A673 (cell line): ENCODE measurements around the gene MYO7A. TPM values are rescaled to one million over a fixed set of nuclear protein-coding genes. Genes with fewer than 3 reads are reported as not detected.

Source experiments
- BruUV-seq: library from RNA; stranded (reverse); fragments of 400-500 nt; replicated peaks from 2 replicates; lab custom pipeline; 2021; lab: Mats Ljungman, UMichigan
- CTCF ChIA-PET: fragments of 300-600 bp; sonication (Branson Sonifier 250); formaldehyde crosslinking; loops from one replicate; lab custom pipeline; 2022; ENCODE audit warnings: antibody characterized with exemption; lab: Charles Lee
- POLR2A ChIA-PET: fragments of 300-600 bp; sonication (Branson Sonifier 250); formaldehyde crosslinking; loops from one replicate; lab custom pipeline; 2022; ENCODE audit warnings: antibody characterized with exemption; ENCODE audit not compliant: low non-redundant PET; lab: Charles Lee
- DNase-seq: peaks from one replicate; pipeline ENCODE4 v3.0.0-alpha.2; 2015; ENCODE audit warnings: low spot score
- H3K27ac ChIP-seq: fragments of 200-600 bp; sonication (generic); 2 replicates; pipeline ENCODE4 v1.5.1; 2016; ENCODE audit warnings: mixed run types, low read depth, mild to moderate bottlenecking, mixed read lengths, antibody characterized with exemption, low read length; ENCODE audit not compliant: poor library complexity, severe bottlenecking
- H3K27me3 ChIP-seq: fragments of 200-600 bp; sonication (generic); replicated peaks from 2 replicates; pipeline ENCODE4 v1.6.1; 2017; ENCODE audit warnings: mixed run types, low read depth, mild to moderate bottlenecking, mixed read lengths, antibody characterized with exemption, low read length; ENCODE audit not compliant: insufficient read depth, poor library complexity
- H3K36me3 ChIP-seq: fragments of 200-600 bp; sonication (generic); 2 replicates; pipeline ENCODE4 v1.6.1; 2016; ENCODE audit warnings: mixed run types, mild to moderate bottlenecking, mixed read lengths, antibody characterized with exemption, low read length; ENCODE audit not compliant: insufficient read depth, poor library complexity, severe bottlenecking
- H3K4me1 ChIP-seq: fragments of 200-600 bp; sonication (generic); 2 replicates; pipeline ENCODE4 v1.6.1; 2017; ENCODE audit warnings: mixed run types, mild to moderate bottlenecking, mixed read lengths, antibody characterized with exemption, low read length; ENCODE audit not compliant: insufficient read depth, poor library complexity, severe bottlenecking
- H3K4me3 ChIP-seq: fragments of 200-600 bp; sonication (generic); 2 replicates; pipeline ENCODE4 v1.5.1; 2016; ENCODE audit warnings: low read depth, mixed run types, mild to moderate bottlenecking, mixed read lengths, low read length; ENCODE audit not compliant: poor library complexity, severe bottlenecking
- H3K9me3 ChIP-seq: fragments of 200-600 bp; sonication (generic); 2 replicates; pipeline ENCODE4 v1.6.1; 2016; ENCODE audit warnings: mixed run types, low read depth, mild to moderate bottlenecking, mixed read lengths, antibody characterized with exemption, low read length; ENCODE audit not compliant: poor library complexity, severe bottlenecking
- CTCF ChIP-seq: fragments of 300-800, 200-600 bp; sonication (generic); conservative IDR thresholded peaks from 2 replicates; pipeline ENCODE4 v1.5.1; 2017; ENCODE audit warnings: low read depth, mild to moderate bottlenecking, antibody characterized with exemption, low read length, moderate library complexity, mixed read lengths
- EZH2 ChIP-seq: fragments of 200-600 bp; sonication (generic); IDR thresholded peaks from 2 replicates; pipeline ENCODE4 v1.6.1; 2017; ENCODE audit warnings: borderline replicate concordance, low read depth, mild to moderate bottlenecking, mixed read lengths, antibody characterized with exemption, low read length; ENCODE audit not compliant: poor library complexity, severe bottlenecking
- intact Hi-C: fragments of 100-400 bp; cut with micrococcal nuclease; formaldehyde crosslinking; loops from one replicate; pipeline ENCODE4 v1.10.0; 2022; ENCODE audit not compliant: unreplicated experiment
- total RNA-seq: library from RNA; stranded (reverse); gene quantifications from 2 replicates; pipeline ENCODE4 v1.2.3, GENCODE V29; 2021

MYO7A gene
- total RNA-seq, 1 experiment from 2014 or later, result not detected

DNA sequence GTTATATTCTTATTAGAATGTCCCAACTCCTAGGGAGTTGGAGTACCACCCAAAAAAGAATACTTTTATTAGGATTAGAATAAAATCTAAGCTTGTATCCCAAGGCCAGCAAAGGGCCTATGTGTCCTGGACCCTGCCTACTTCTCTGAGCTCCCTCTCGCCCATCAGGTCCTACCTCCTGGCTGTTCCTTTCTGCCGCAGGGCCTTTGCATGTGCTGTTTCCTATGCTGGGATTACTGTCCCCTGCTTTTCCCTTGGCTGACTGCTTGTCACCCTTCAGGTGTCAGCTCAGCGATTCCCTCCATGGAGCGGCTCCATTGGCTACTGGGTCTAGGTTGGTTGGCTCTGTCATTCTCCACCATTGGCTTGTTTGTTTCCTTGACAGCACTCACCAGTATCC, 13.4 kb downstream of the MYO7A start:
- no peak overlapping the region for H3K4me3 ChIP-seq
- TF ChIP-seq CTCF (no peak), EZH2 (no peak)
- no peak overlapping the region for H3K27ac ChIP-seq
- H3K27me3 ChIP-seq, result peaks cover 23% of the 10 kb centered on the region
- no peak for DNase-seq
- CTCF ChIA-PET, result no interaction called here
- H3K4me1 ChIP-seq, result no peaks in the 10 kb centered on the region
- POLR2A ChIA-PET, result no interaction called here
- intact Hi-C loops, result no loop called here
- BruUV-seq, result no TSS peak
- no peaks in the 10 kb centered on the region for H3K36me3 ChIP-seq
- no peaks in the 10 kb centered on the region for H3K9me3 ChIP-seq

DNA sequence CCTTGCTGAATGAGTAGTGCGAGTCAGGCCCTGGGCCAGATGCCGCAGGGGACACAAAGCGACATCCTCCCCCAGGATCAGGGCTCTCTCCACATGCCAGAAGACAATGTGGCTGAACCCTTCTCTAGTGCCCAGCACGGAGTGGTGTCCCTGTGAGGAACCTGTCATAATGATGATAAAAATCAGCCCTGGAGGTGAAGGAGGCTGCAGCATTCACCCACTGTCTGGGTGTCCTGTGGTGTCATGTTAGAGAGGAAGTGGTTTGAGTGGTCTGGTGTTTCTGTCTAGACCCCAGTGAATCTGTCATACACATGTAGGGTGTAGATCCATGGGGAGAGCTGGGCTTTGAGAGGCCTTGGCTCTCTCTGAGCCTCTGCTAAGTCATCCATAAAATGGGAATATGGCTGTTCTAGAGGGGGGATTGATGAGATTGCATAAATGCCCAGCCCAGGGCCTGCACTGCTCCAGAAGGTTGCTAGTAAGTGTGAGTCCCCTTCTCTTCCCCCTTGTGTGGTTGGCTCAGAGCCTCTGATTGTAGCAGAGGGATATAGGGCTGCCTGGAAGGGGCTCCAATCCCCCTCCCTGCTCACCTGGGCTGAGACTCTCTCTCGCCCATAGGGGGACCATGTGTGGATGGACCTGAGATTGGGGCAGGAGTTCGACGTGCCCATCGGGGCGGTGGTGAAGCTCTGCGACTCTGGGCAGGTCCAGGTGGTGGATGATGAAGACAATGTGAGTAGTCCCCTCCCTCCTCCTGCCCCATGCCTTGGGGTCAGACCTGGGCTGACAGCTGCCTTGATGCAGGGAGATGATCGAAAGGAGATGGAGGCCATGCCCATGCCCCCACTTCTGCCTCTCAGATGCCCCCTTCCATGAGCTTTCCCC, 14.3 kb downstream of the MYO7A start:
- TF ChIP-seq CTCF (no peak), EZH2 (no peak)
- no peak for DNase-seq
- intact Hi-C loops, result no loop called here
- POLR2A ChIA-PET, result no interaction called here
- no peak overlapping the region for H3K27ac ChIP-seq
- CTCF ChIA-PET, result no interaction called here
- no peaks in the 10 kb centered on the region for H3K9me3 ChIP-seq
- no peaks in the 10 kb centered on the region for H3K36me3 ChIP-seq
- no TSS peak for BruUV-seq
- H3K4me3 ChIP-seq, result no peak overlapping the region
- H3K4me1 ChIP-seq, result no peaks in the 10 kb centered on the region
- H3K27me3 ChIP-seq, result peaks cover 15% of the 10 kb centered on the region

DNA sequence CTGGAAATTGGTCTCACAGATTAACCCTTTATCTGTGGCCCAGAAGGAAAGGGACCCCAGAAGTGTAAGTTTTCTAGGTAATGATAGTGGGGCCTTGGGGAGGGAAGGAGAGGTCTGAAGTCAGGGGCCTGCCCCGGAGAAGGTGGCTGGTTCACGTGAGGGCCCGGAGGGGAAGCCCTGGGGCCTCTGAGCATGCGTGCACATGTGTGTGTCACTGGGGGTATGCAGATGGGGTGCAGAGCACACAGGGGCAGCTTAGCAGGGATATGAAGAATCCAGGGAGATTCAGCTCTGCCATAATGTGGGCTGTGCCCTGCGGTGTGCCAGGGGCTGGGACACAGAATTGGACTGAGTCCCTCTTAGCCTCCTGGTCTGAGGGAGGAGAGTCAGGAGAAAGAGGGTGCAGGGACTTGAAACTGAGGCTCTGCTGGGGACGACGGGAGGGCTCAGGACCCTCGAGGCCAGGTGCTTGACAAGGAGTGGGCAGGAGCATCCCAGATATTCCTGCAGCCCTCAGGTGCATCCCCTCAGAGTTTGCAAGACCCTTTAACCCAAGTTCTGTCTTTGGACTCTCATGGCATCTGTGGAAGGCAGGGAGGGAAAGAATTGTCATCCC, 15.5 kb downstream of the MYO7A start:
- Histone ChIP-seq H3K4me1 (peaks cover 5% of the 10 kb centered on the region), H3K9me3 (no peaks in the 10 kb centered on the region), H3K4me3 (no peak overlapping the region), H3K36me3 (no peaks in the 10 kb centered on the region), H3K27ac (no peak overlapping the region), H3K27me3 (peaks cover 3% of the 10 kb centered on the region)
- ChIA-PET POLR2A (no interaction called here), CTCF (no interaction called here)
- TF ChIP-seq CTCF (no peak), EZH2 (no peak)
- intact Hi-C loops, result no loop called here
- no peak for DNase-seq
- no TSS peak for BruUV-seq
